DOHH2 (cell line): ENCODE measurements around the gene GRID1.

Experiments used
- H3F3A ChIP-seq: fragments of 200-600 bp; sonication (generic), shearing (Covaris generic); 2 replicates; pipeline ENCODE4 v1.6.0; 2016; ENCODE audit warnings: antibody characterized with exemption, mild to moderate bottlenecking; ENCODE audit not compliant: control insufficient read depth, insufficient read depth
- H3K27ac ChIP-seq: fragments of 200-600 bp; sonication (generic); 2 replicates; pipeline ENCODE4 v1.5.1; 2014; ENCODE audit warnings: low read depth, mild to moderate bottlenecking, low read length, moderate library complexity
- H3K27me3 ChIP-seq: fragments of 200-600 bp; sonication (generic); 2 replicates; pipeline ENCODE4 v1.6.1; 2014; ENCODE audit warnings: mild to moderate bottlenecking, low read length, mixed read lengths; ENCODE audit not compliant: control insufficient read depth
- H3K36me3 ChIP-seq: fragments of 200-600 bp; sonication (generic); 2 replicates; pipeline ENCODE4 v1.6.1; 2014; ENCODE audit warnings: mild to moderate bottlenecking, low read length, moderate library complexity, mixed read lengths; ENCODE audit not compliant: control insufficient read depth
- H3K4me1 ChIP-seq: fragments of 200-600 bp; sonication (generic); 2 replicates; pipeline ENCODE4 v1.6.1; 2014; ENCODE audit warnings: mild to moderate bottlenecking, low read length, mixed read lengths; ENCODE audit not compliant: control insufficient read depth
- H3K4me2 ChIP-seq: fragments of 200-600 bp; sonication (generic); 2 replicates; pipeline ENCODE4 v1.6.0; 2014; ENCODE audit warnings: mild to moderate bottlenecking, low read length, moderate library complexity
- H3K4me3 ChIP-seq: fragments of 200-600 bp; sonication (generic); 2 replicates; pipeline ENCODE4 v1.5.1; 2014; ENCODE audit warnings: mild to moderate bottlenecking, low read length, mixed read lengths
- H3K79me2 ChIP-seq: fragments of 200-600 bp; sonication (generic); 2 replicates; pipeline ENCODE4 v1.6.1; 2014; ENCODE audit warnings: mild to moderate bottlenecking, low read length, mixed read lengths; ENCODE audit not compliant: control insufficient read depth
- H3K9me2 ChIP-seq: fragments of 200-600 bp; sonication (generic); replicated peaks from 2 replicates; pipeline ENCODE4 v1.6.1; 2014; ENCODE audit warnings: mild to moderate bottlenecking, low read length, mixed read lengths; ENCODE audit not compliant: control insufficient read depth
- H3K9me3 ChIP-seq: fragments of 200-600 bp; sonication (generic); 2 replicates; pipeline ENCODE4 v1.6.1; 2014; ENCODE audit warnings: antibody characterized with exemption, low read length, mixed read lengths; ENCODE audit not compliant: control insufficient read depth, insufficient read depth
- H4K20me1 ChIP-seq: fragments of 200-600 bp; sonication (generic); 2 replicates; pipeline ENCODE4 v1.6.0; 2014; ENCODE audit warnings: low read depth, mild to moderate bottlenecking, antibody characterized with exemption, low read length, moderate library complexity; ENCODE audit not compliant: control insufficient read depth, insufficient read depth
- CTCF ChIP-seq: fragments of 200-600 bp; sonication (generic); IDR thresholded peaks from one replicate; pipeline ENCODE4 v1.5.1; 2014; ENCODE audit warnings: antibody characterized with exemption, mild to moderate bottlenecking, low read depth, low read length; ENCODE audit not compliant: poor library complexity, severe bottlenecking
- EZH2phosphoT487 ChIP-seq: fragments of 200-600 bp; sonication (generic); IDR thresholded peaks from 2 replicates; pipeline ENCODE4 v1.6.1; 2017; ENCODE audit warnings: borderline replicate concordance, mild to moderate bottlenecking, antibody characterized with exemption, low read length, moderate library complexity, mixed read lengths

Gene GRID1

GRCh38 chr10:86265895-86266259, 100.7 kb downstream of the GRID1 start:
- H3K36me3 ChIP-seq: no peaks in the 10 kb centered on the region
- no peaks in the 10 kb centered on the region for H3K4me1 ChIP-seq
- no peaks in the 10 kb centered on the region for H3F3A ChIP-seq
- H3K9me3 ChIP-seq: no peaks in the 10 kb centered on the region
- no peaks in the 10 kb centered on the region for H3K79me2 ChIP-seq
- TF ChIP-seq CTCF: no peak
- no peak for TF ChIP-seq EZH2phosphoT487
- H4K20me1 ChIP-seq: no peaks in the 10 kb centered on the region
- no peak overlapping the region for H3K4me2 ChIP-seq
- no peaks in the 10 kb centered on the region for H3K9me2 ChIP-seq
- H3K4me3 ChIP-seq: no peak overlapping the region
- H3K27me3 ChIP-seq: no peaks in the 10 kb centered on the region
- no peak overlapping the region for H3K27ac ChIP-seq

GRCh38 chr10:86265236-86265894, 101.2 kb downstream of the GRID1 start:
- Histone ChIP-seq H3K9me2 (no peaks in the 10 kb centered on the region), H3K27ac (no peak overlapping the region), H3K9me3 (no peaks in the 10 kb centered on the region), H3K27me3 (no peaks in the 10 kb centered on the region), H3K4me2 (no peak overlapping the region), H3F3A (no peaks in the 10 kb centered on the region), H3K36me3 (no peaks in the 10 kb centered on the region), H4K20me1 (no peaks in the 10 kb centered on the region), H3K4me3 (no peak overlapping the region), H3K4me1 (no peaks in the 10 kb centered on the region), H3K79me2 (no peaks in the 10 kb centered on the region)
- TF ChIP-seq EZH2phosphoT487: no peak
- TF ChIP-seq CTCF: no peak

GRCh38 chr10:86264481-86265231, 101.9 kb downstream of the GRID1 start:
- H3K9me2 ChIP-seq: no peaks in the 10 kb centered on the region
- no peaks in the 10 kb centered on the region for H3K4me1 ChIP-seq
- no peak overlapping the region for H3K4me3 ChIP-seq
- no peaks in the 10 kb centered on the region; the same call in 1 of the 2 replicates for H3K27me3 ChIP-seq
- H3K27ac ChIP-seq: no peak overlapping the region
- TF ChIP-seq CTCF: no peak
- no peak for TF ChIP-seq EZH2phosphoT487
- no peak overlapping the region for H3K4me2 ChIP-seq
- H3K79me2 ChIP-seq: no peaks in the 10 kb centered on the region
- no peaks in the 10 kb centered on the region for H3F3A ChIP-seq
- H3K9me3 ChIP-seq: no peaks in the 10 kb centered on the region
- H3K36me3 ChIP-seq: no peaks in the 10 kb centered on the region
- H4K20me1 ChIP-seq: no peaks in the 10 kb centered on the region
